Keratinocyte (primary cell): ENCODE data around the gene HYDIN. TPM values are rescaled to one million over a fixed set of nuclear protein-coding genes. Genes with fewer than 3 reads are reported as not detected.
"Not testable (repeated sequence)": the region's sequence is repeated elsewhere in the genome, so short reads cannot be mapped to it uniquely, and the experiment has no call there.

Experiments used
- DNase-seq: peaks from one replicate; pipeline ENCODE4 v3.0.0-alpha.2; 2011; ENCODE audit warnings: low read depth, missing footprints, low spot score
- FAIRE-seq: peaks from 2 replicates; lab custom pipeline; 2011; peaks lifted over from hg19 to GRCh38; lab: Jason Lieb, UNC
- H2AFZ ChIP-seq: 2 replicates; pipeline ENCODE4 v1.6.0; 2012; ENCODE audit warnings: low read length, control low read depth, inconsistent platforms; ENCODE audit not compliant: control insufficient read depth
- H3K27ac ChIP-seq: 2 replicates; pipeline ENCODE4 v1.5.1; 2011; ENCODE audit warnings: low read length; ENCODE audit not compliant: control insufficient read depth, insufficient read depth
- H3K27me3 ChIP-seq: 3 replicates; pipeline ENCODE4 v1.6.0; 2011; ENCODE audit warnings: low read length; ENCODE audit not compliant: control insufficient read depth, insufficient read depth; ENCODE audit errors: extremely low read depth
- H3K36me3 ChIP-seq, 2 experiments: 2 replicates in 1 of 2; 3 replicates in 1 of 2; pipeline ENCODE4 v1.5.1; 2011; ENCODE audit warnings: low read length in 2 of 2, mild to moderate bottlenecking in 1 of 2; ENCODE audit not compliant: control insufficient read depth in 2 of 2, insufficient read depth in 2 of 2; ENCODE audit errors: extremely low read depth in 1 of 2
- H3K4me1 ChIP-seq: 3 replicates; pipeline ENCODE4 v1.5.1; 2011; ENCODE audit warnings: low read length; ENCODE audit not compliant: control insufficient read depth, insufficient read depth; ENCODE audit errors: extremely low read depth
- H3K4me2 ChIP-seq: 3 replicates; pipeline ENCODE4 v1.6.0; 2011; ENCODE audit warnings: low read depth, low read length; ENCODE audit not compliant: control insufficient read depth, insufficient read depth; ENCODE audit errors: extremely low read depth
- H3K4me3 ChIP-seq, 3 experiments: fragments of 200-600 bp in 1 of 3; sonication (generic) in 1 of 3; 2 replicates in 2 of 3; 3 replicates in 1 of 3; pipeline ENCODE4 v1.5.1; 2011 to 2016; ENCODE audit warnings: low read length in 3 of 3, mild to moderate bottlenecking in 3 of 3, control low read depth in 2 of 3, inconsistent platforms in 1 of 3, low read depth in 1 of 3, mixed read lengths in 1 of 3, mixed run types in 1 of 3, moderate library complexity in 1 of 3; ENCODE audit not compliant: control insufficient read depth in 2 of 3, insufficient read depth in 2 of 3; ENCODE audit errors: extremely low read depth in 1 of 3
- H3K79me2 ChIP-seq: 2 replicates; pipeline ENCODE4 v1.6.0; 2012; ENCODE audit warnings: low read length; ENCODE audit not compliant: control insufficient read depth, insufficient read depth
- H3K9ac ChIP-seq: 3 replicates; pipeline ENCODE4 v1.6.0; 2011; ENCODE audit warnings: low read length; ENCODE audit not compliant: control insufficient read depth, insufficient read depth; ENCODE audit errors: extremely low read depth
- H3K9me1 ChIP-seq: 3 replicates; pipeline ENCODE4 v1.6.0; 2011; ENCODE audit warnings: low read length; ENCODE audit not compliant: control insufficient read depth, insufficient read depth; ENCODE audit errors: extremely low read depth
- H3K9me3 ChIP-seq: 2 replicates; pipeline ENCODE4 v1.5.1; 2012; ENCODE audit warnings: low read depth, low read length; ENCODE audit not compliant: control insufficient read depth
- H4K20me1 ChIP-seq: 3 replicates; pipeline ENCODE4 v1.6.0; 2011; ENCODE audit warnings: low read length; ENCODE audit not compliant: control insufficient read depth, insufficient read depth; ENCODE audit errors: extremely low read depth
- CTCF ChIP-seq, 3 experiments: IDR thresholded peaks in 1 of 3; conservative IDR thresholded peaks in 1 of 3; optimal IDR thresholded peaks in 1 of 3; 2 replicates in 2 of 3; 3 replicates in 1 of 3; pipeline versions ENCODE3 to v1.5.1; 2011; ENCODE audit warnings: low read length in 3 of 3, mild to moderate bottlenecking in 3 of 3, moderate library complexity in 2 of 3, control low read depth in 1 of 3, inconsistent platforms in 1 of 3; ENCODE audit not compliant: insufficient read depth in 2 of 3; ENCODE audit errors: extremely low read depth in 1 of 3
- EZH2 ChIP-seq: IDR thresholded peaks from one replicate; pipeline ENCODE4 v1.6.1; 2012; ENCODE audit warnings: inconsistent platforms, mild to moderate bottlenecking, low read length, moderate library complexity
- dilution Hi-C: fragments of 300-500 bp; cut with MboI; formaldehyde crosslinking; loops from one replicate; pipeline ENCODE4 v1.7.0; 2020; ENCODE audit warnings: low sequenced_read_pairs; ENCODE audit not compliant: extremely low pct_ligation_motif_present
- polyA plus RNA-seq, 5 experiments: library from polyadenylated mRNA; depleted of rRNA in 3 of 5; stranded (reverse) in 3 of 5; stranded (forward) in 1 of 5; unstranded in 1 of 5; fragments of >200 nt; gene quantifications; 1 replicate in 1 of 5; 2 replicates in 3 of 5; 3 replicates in 1 of 5; pipeline versions ENCODE4 v1.2.1 to v1.2.3, GENCODE V29; 2011 to 2012; ENCODE audit warnings: missing spikeins in 2 of 5, low read depth in 1 of 5, low replicate concordance in 1 of 5

Gene HYDIN
- polyA plus RNA-seq, 1 donor (not counting 4 experiments of a cell fraction or from before 2014, with no cell fraction given), result 0.49 TPM

- Histone ChIP-seq H2AFZ (no peak overlapping the region), H4K20me1 (no peaks in the 10 kb centered on the region), H3K9ac (no peak overlapping the region), H3K4me2 (no peak overlapping the region), H3K27ac (no peak overlapping the region), H3K36me3 (no peaks in the 10 kb centered on the region), H3K9me3 (no peaks in the 10 kb centered on the region), H3K9me1 (no peaks in the 10 kb centered on the region), H3K4me1 (no peaks in the 10 kb centered on the region), H3K4me3 (no peak overlapping the region), H3K79me2 (no peaks in the 10 kb centered on the region), H3K27me3 (no peaks in the 10 kb centered on the region)
- DNase-seq (no peak), FAIRE-seq (no peak)
- dilution Hi-C loops, result no loop called here
- TF ChIP-seq CTCF (optimal IDR thresholded peaks at IDR 0.05 in 1 of 3, IDR thresholded peaks at IDR 0.05 in 1 of 3, conservative IDR thresholded peaks at IDR 0.05 in 1 of 3; ENCODE audit: extremely low read depth in 1 of 3, insufficient read depth in 2 of 3, low read length in 3 of 3) (no peak), EZH2 (no peak)
Measured at GRCh38 chr16:71179569-71179968, 51.0 kb downstream of the HYDIN start.

- no peaks in the 10 kb centered on the region for H3K9me1 ChIP-seq
- FAIRE-seq, result no peak
- H4K20me1 ChIP-seq, result no peaks in the 10 kb centered on the region
- H3K79me2 ChIP-seq, result no peaks in the 10 kb centered on the region
- DNase-seq, result no peak
- H3K4me3 ChIP-seq, result no peak overlapping the region
- no peaks in the 10 kb centered on the region for H3K4me1 ChIP-seq
- H3K36me3 ChIP-seq, result no peaks in the 10 kb centered on the region
- no peaks in the 10 kb centered on the region for H3K9me3 ChIP-seq
- no peak overlapping the region for H3K4me2 ChIP-seq
- H3K27me3 ChIP-seq, result no peaks in the 10 kb centered on the region
- no peak overlapping the region for H2AFZ ChIP-seq
- no peak overlapping the region for H3K9ac ChIP-seq
- dilution Hi-C loops, result no loop called here
- TF ChIP-seq CTCF (optimal IDR thresholded peaks at IDR 0.05 in 1 of 3, IDR thresholded peaks at IDR 0.05 in 1 of 3, conservative IDR thresholded peaks at IDR 0.05 in 1 of 3; ENCODE audit: extremely low read depth in 1 of 3, insufficient read depth in 2 of 3, low read length in 3 of 3), result no peak
- no peak for TF ChIP-seq EZH2
- H3K27ac ChIP-seq, result no peak overlapping the region
Measured at GRCh38 chr16:71172481-71173207, 57.9 kb downstream of the HYDIN start.

- H3K9me3 ChIP-seq, H3K27me3 ChIP-seq, H3K27ac ChIP-seq, dilution Hi-C loops, H3K9ac ChIP-seq, H3K9me1 ChIP-seq, H4K20me1 ChIP-seq, FAIRE-seq, H3K4me1 ChIP-seq, H3K79me2 ChIP-seq, H3K36me3 ChIP-seq, DNase-seq, H3K4me3 ChIP-seq, H3K4me2 ChIP-seq, H2AFZ ChIP-seq: not testable (repeated sequence)
Measured at GRCh38 chr16:71161007-71161406, 69.5 kb downstream of the HYDIN start.

GRCh38 chr16:71157278-71157677 lies 73.2 kb downstream of the HYDIN start:
- H3K9me1 ChIP-seq, FAIRE-seq, H3K4me3 ChIP-seq, H3K9me3 ChIP-seq, H3K27ac ChIP-seq, H3K27me3 ChIP-seq, H3K79me2 ChIP-seq, H3K9ac ChIP-seq, H2AFZ ChIP-seq, H3K4me2 ChIP-seq, H3K36me3 ChIP-seq, H4K20me1 ChIP-seq, DNase-seq, H3K4me1 ChIP-seq, dilution Hi-C loops: not testable (repeated sequence)
